ENCODE results near the gene CD24.

The CD24 gene

DNA sequence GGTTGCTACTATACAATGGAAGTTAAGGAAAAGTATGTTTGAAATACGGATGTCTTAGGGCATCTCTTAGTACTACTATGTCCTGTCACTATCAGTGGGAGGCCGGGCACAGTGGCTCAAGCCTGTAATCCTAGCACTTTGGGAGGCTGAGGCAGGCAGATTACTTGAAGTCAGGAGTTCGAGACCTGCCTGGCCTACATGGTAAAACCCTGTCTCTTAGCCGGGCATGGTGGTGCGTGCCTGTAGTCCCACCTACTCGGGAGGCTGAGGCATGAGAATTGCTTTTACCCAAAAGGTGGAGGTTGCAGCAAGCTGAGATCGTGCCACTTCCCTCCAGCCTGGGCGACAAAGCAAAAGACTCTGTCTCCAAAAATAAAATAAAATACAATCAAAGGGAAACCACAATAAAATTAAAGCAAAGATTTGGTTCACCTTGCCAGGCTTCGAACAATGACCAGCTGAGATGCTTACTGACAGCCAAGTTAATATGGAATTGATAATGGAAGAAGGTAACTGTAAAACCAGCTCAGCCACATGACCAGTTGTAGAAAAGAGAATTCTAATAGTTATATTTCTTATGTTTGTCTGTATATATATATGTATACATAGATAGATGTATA is 6.5 kb downstream of the CD24 start:
- TF ChIP-seq, protein P1, sequence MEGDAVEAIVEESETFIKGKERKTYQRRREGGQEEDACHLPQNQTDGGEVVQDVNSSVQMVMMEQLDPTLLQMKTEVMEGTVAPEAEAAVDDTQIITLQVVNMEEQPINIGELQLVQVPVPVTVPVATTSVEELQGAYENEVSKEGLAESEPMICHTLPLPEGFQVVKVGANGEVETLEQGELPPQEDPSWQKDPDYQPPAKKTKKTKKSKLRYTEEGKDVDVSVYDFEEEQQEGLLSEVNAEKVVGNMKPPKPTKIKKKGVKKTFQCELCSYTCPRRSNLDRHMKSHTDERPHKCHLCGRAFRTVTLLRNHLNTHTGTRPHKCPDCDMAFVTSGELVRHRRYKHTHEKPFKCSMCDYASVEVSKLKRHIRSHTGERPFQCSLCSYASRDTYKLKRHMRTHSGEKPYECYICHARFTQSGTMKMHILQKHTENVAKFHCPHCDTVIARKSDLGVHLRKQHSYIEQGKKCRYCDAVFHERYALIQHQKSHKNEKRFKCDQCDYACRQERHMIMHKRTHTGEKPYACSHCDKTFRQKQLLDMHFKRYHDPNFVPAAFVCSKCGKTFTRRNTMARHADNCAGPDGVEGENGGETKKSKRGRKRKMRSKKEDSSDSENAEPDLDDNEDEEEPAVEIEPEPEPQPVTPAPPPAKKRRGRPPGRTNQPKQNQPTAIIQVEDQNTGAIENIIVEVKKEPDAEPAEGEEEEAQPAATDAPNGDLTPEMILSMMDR (IDR thresholded peaks at IDR 0.05; ENCODE audit: insufficient read depth, low read depth, low read length, missing control alignments), result no peak
- H3K4me3 ChIP-seq (ENCODE audit: low read depth, low read length), result no peak overlapping the region
- DNase-seq (ENCODE audit: low read depth), result no peak

DNA sequence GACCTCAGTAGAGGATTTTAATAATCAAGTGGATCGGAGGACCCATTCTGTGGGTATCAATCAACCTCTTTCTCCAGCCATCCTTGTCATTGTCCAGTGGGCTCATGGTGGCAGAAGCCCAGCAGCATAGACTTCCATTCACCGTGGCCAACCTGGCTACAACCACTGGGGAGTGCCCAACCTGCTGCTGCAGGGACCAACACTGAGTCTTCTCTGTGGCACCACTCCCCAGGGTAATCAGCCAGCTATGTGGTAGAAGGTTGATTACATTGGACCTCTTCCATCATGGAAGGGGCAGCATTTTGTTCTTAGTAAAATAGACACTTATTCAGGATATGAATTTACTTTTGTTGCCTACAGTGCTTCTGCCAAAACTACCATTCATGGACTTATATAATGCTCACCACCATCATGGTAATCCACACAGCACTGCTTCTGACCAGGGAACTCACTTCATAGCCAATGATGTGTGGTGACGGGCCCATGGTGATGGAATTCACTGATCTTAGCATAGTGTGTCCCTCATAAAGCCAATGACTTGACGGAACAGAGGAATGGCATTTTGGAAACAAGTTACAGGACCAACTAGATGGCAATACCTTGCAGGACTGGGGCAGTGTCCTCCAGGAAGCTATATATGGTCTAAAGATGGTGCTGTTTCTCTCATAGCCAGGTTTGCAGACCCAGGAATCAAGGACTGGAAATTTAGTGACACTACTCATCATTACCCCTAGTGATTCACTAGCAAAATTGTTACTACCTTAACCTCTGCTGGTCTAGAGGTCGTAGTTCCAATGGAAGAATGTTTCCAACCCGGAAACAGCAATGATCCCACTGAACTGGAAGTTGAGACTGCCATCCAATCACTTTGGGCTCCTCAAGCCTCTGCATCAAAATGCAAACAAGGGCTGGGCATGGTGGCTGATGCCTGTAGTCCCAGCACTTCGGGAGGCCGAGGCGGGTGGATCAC is 7.6 kb downstream of the CD24 start:
- TF ChIP-seq, protein P1 (IDR thresholded peaks at IDR 0.05; ENCODE audit: insufficient read depth, low read depth, low read length, missing control alignments), result no peak
- DNase-seq (ENCODE audit: low read depth), result no peak
- H3K4me3 ChIP-seq (ENCODE audit: low read depth, low read length), result no peak overlapping the region

GRCh38 chr6:106966229-106966628 is 8.3 kb downstream of the CD24 start:
- DNase-seq (ENCODE audit: low read depth), result no peak
- TF ChIP-seq, protein P1 (IDR thresholded peaks at IDR 0.05; ENCODE audit: insufficient read depth, low read depth, low read length, missing control alignments), result no peak
- H3K4me3 ChIP-seq (ENCODE audit: low read depth, low read length), result no peak overlapping the region

GRCh38 chr6:106964954-106965353 is 9.6 kb downstream of the CD24 start:
- DNase-seq (ENCODE audit: low read depth), result no peak
- H3K4me3 ChIP-seq (ENCODE audit: low read depth, low read length), result no peak overlapping the region
- TF ChIP-seq, protein P1 (IDR thresholded peaks at IDR 0.05; ENCODE audit: insufficient read depth, low read depth, low read length, missing control alignments), result no peak

DNA sequence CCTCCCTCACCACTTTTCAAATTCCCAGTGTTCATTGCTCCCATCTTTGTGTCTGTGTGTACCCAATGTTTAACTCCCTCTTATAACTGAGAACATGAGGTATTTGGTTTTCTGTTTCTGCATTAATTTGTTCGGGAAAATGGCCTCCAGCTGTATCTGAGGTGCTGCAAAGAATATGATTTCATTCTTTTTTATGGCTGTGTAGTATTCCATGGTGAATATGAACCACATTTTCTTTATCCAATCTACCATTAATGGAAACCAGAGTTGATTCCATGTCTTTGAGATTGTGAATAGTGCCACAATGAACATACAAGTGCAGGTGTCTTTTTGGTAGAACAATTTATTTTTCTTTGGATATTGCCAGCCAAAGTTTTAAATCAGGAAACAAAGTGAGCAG is 10.4 kb downstream of the CD24 start:
- TF ChIP-seq, protein P1 (IDR thresholded peaks at IDR 0.05; ENCODE audit: insufficient read depth, low read depth, low read length, missing control alignments), result no peak
- no peak for DNase-seq (ENCODE audit: low read depth)
- H3K4me3 ChIP-seq (ENCODE audit: low read depth, low read length), result no peak overlapping the region

- no peak for DNase-seq (ENCODE audit: low read depth)
- no peak overlapping the region for H3K4me3 ChIP-seq (ENCODE audit: low read depth, low read length)
- TF ChIP-seq, protein P1 (IDR thresholded peaks at IDR 0.05; ENCODE audit: insufficient read depth, low read depth, low read length, missing control alignments), result no peak
These were observed 11.0 kb downstream of the CD24 start for GRCh38 chr6:106963544-106963943.
